HG02759 (cell line): Measurements from ENCODE around the gene TBX1.
"Not testable (repeated sequence)": the region's sequence is repeated elsewhere in the genome, so short reads cannot be mapped to it uniquely, and the experiment has no call there.

Source experiments
- ATAC-seq: cut with Tn5 transposase; IDR thresholded peaks from one replicate; pipeline ENCODE4 v1.9.1; 2021; ENCODE audit warnings: mild to moderate bottlenecking, moderate library complexity; ENCODE audit not compliant: unreplicated experiment

Gene TBX1

GRCh38 chr22:19763458-19764298, 3.1 kb downstream of the TBX1 start:
- ATAC-seq: no peak

GRCh38 chr22:19764299-19764593, 3.7 kb downstream of the TBX1 start:
- no peak for ATAC-seq

GRCh38 chr22:19764636-19765476, 4.3 kb downstream of the TBX1 start:
- ATAC-seq: no peak

GRCh38 chr22:19765477-19766239, 5.1 kb downstream of the TBX1 start:
- no peak for ATAC-seq

- no peak for ATAC-seq
Observed at GRCh38 chr22:19766240-19766510, 5.6 kb downstream of the TBX1 start.

GRCh38 chr22:19766511-19767426, 6.2 kb downstream of the TBX1 start:
- no peak for ATAC-seq

GRCh38 chr22:19767427-19768341, 7.1 kb downstream of the TBX1 start:
- ATAC-seq: no peak

GRCh38 chr22:19769393-19769715, 8.8 kb downstream of the TBX1 start:
- no peak for ATAC-seq

GRCh38 chr22:19770349-19771220, 10.0 kb downstream of the TBX1 start:
- no peak for ATAC-seq

- no peak for ATAC-seq
Observed at GRCh38 chr22:19772422-19772672, 11.8 kb downstream of the TBX1 start.

GRCh38 chr22:19772673-19773469, 12.3 kb downstream of the TBX1 start:
- ATAC-seq: peak; percentile 80

GRCh38 chr22:19773470-19774040, 13.0 kb downstream of the TBX1 start:
- no peak for ATAC-seq

GRCh38 chr22:19774628-19775027, 14.1 kb downstream of the TBX1 start:
- no peak for ATAC-seq

- ATAC-seq: no peak
Observed at GRCh38 chr22:19775496-19776325, 15.1 kb downstream of the TBX1 start.

- ATAC-seq: no peak
Observed at GRCh38 chr22:19776433-19777031, 16.0 kb downstream of the TBX1 start.

- not testable (repeated sequence) for ATAC-seq
Observed at GRCh38 chr22:19777192-19777591, 16.6 kb downstream of the TBX1 start.

GRCh38 chr22:19779011-19779421, 18.4 kb downstream of the TBX1 start:
- no peak for ATAC-seq
